ACC112 (cell line): ENCODE measurements around the gene UNC5C.

Source experiments
- H2AFZ ChIP-seq: fragments of 200-600 bp; sonication (generic); one replicate; pipeline ENCODE4 v1.6.0; 2017; ENCODE audit warnings: antibody characterized with exemption, low read length; ENCODE audit not compliant: unreplicated experiment
- H3K27ac ChIP-seq: fragments of 200-600 bp; sonication (generic); 2 replicates; pipeline ENCODE4 v1.5.1; 2014; ENCODE audit warnings: low read depth, mild to moderate bottlenecking, antibody characterized with exemption, low read length, moderate library complexity
- H3K27me3 ChIP-seq: fragments of 200-600 bp; sonication (generic); 2 replicates; pipeline ENCODE4 v1.6.1; 2014; ENCODE audit warnings: mild to moderate bottlenecking, antibody characterized with exemption, low read length, moderate library complexity, mixed read lengths; ENCODE audit not compliant: insufficient read depth
- H3K36me3 ChIP-seq: fragments of 200-600 bp; sonication (generic); 2 replicates; pipeline ENCODE4 v1.6.1; 2016; ENCODE audit warnings: mild to moderate bottlenecking, antibody characterized with exemption, low read length, moderate library complexity, mixed read lengths; ENCODE audit not compliant: insufficient read depth
- H3K4me1 ChIP-seq: fragments of 200-600 bp; sonication (generic); one replicate; pipeline ENCODE4 v1.6.1; 2016; ENCODE audit warnings: low read length, mixed read lengths; ENCODE audit not compliant: insufficient read depth, unreplicated experiment, control insufficient read depth
- H3K4me3 ChIP-seq: fragments of 200-600 bp; sonication (generic); 2 replicates; pipeline ENCODE4 v1.5.1; 2014; ENCODE audit warnings: mild to moderate bottlenecking, low read depth, low read length
- H3K79me2 ChIP-seq: fragments of 200-600 bp; sonication (generic); one replicate; pipeline ENCODE4 v1.6.0; 2016; ENCODE audit warnings: low read length; ENCODE audit not compliant: control insufficient read depth, unreplicated experiment, insufficient read depth

UNC5C gene

GRCh38 chr4:95517576-95518345 is 31.0 kb downstream of the UNC5C start:
- Histone ChIP-seq H3K27ac (no peak overlapping the region), H3K36me3 (no peaks in the 10 kb centered on the region), H2AFZ (no peak overlapping the region), H3K4me1 (no peaks in the 10 kb centered on the region), H3K4me3 (no peak overlapping the region), H3K27me3 (no peaks in the 10 kb centered on the region), H3K79me2 (no peaks in the 10 kb centered on the region)

- Histone ChIP-seq H2AFZ (no peak overlapping the region), H3K4me3 (no peak overlapping the region), H3K27ac (no peak overlapping the region), H3K4me1 (no peaks in the 10 kb centered on the region), H3K27me3 (no peaks in the 10 kb centered on the region), H3K79me2 (no peaks in the 10 kb centered on the region), H3K36me3 (no peaks in the 10 kb centered on the region)
Measured at GRCh38 chr4:95516528-95517017, 32.2 kb downstream of the UNC5C start.

GRCh38 chr4:95515589-95515988 is 33.2 kb downstream of the UNC5C start:
- Histone ChIP-seq H3K27me3 (no peaks in the 10 kb centered on the region), H3K79me2 (no peaks in the 10 kb centered on the region), H2AFZ (no peak overlapping the region), H3K27ac (no peak overlapping the region), H3K4me3 (no peak overlapping the region), H3K4me1 (no peaks in the 10 kb centered on the region), H3K36me3 (no peaks in the 10 kb centered on the region)

- no peak overlapping the region for H2AFZ ChIP-seq
- H3K27me3 ChIP-seq: no peaks in the 10 kb centered on the region
- H3K4me3 ChIP-seq: no peak overlapping the region
- no peaks in the 10 kb centered on the region for H3K79me2 ChIP-seq
- no peaks in the 10 kb centered on the region for H3K4me1 ChIP-seq
- H3K36me3 ChIP-seq: no peaks in the 10 kb centered on the region
- no peak overlapping the region for H3K27ac ChIP-seq
Measured at GRCh38 chr4:95513022-95513421, 35.8 kb downstream of the UNC5C start.

DNA sequence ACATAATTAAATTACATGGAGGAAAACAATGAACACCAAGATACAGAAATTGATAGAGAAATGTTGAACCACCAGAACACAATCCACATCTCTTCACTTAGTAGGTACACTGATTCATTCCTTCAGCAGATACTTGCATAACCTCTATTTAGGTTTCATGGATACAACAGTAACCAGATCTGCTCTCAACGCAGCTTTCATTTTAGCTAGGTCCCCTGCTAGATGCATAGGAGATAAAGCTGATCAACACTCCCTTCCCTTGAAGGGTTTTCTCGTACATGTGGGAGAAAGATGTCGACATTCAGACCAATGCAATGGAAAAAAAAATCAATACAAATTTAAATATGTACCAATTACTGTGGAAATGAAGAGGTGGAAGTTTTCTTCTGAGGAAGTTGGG is 37.3 kb downstream of the UNC5C start:
- Histone ChIP-seq H3K79me2 (no peaks in the 10 kb centered on the region), H3K36me3 (no peaks in the 10 kb centered on the region), H3K27me3 (no peaks in the 10 kb centered on the region), H3K27ac (no peak overlapping the region), H2AFZ (no peak overlapping the region), H3K4me3 (no peak overlapping the region), H3K4me1 (no peaks in the 10 kb centered on the region)

- H3K27me3 ChIP-seq: no peaks in the 10 kb centered on the region
- no peak overlapping the region for H3K27ac ChIP-seq
- no peak overlapping the region for H2AFZ ChIP-seq
- H3K4me1 ChIP-seq: no peaks in the 10 kb centered on the region
- no peaks in the 10 kb centered on the region for H3K79me2 ChIP-seq
- no peak overlapping the region for H3K4me3 ChIP-seq
- H3K36me3 ChIP-seq: no peaks in the 10 kb centered on the region
Measured at GRCh38 chr4:95510877-95511276, 37.9 kb downstream of the UNC5C start.

DNA sequence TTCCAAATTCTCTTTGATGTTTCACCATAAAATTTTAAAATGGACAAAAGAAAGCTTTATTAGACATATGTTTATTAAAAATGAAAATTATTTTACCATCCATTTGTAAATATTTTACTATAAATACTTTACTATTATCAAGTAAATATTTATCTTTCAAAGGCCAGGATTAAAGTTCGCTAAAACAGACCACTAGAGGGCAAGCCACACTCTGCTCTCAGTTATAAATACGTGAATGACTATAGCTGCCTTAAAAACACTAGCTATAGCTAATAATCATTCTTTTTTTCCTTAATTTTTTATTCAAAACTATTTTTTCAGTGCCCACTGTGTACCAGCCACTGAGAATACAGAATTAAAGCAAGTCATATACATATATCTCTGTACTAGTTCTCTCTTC is 38.6 kb downstream of the UNC5C start:
- no peak overlapping the region for H2AFZ ChIP-seq

GRCh38 chr4:95508421-95508820 is 40.4 kb downstream of the UNC5C start:
- no peak overlapping the region for H2AFZ ChIP-seq
- no peaks in the 10 kb centered on the region for H3K27me3 ChIP-seq
- no peaks in the 10 kb centered on the region for H3K79me2 ChIP-seq
- H3K4me1 ChIP-seq: peaks cover 5% of the 10 kb centered on the region
- no peak overlapping the region for H3K27ac ChIP-seq
- no peak overlapping the region for H3K4me3 ChIP-seq
- H3K36me3 ChIP-seq: no peaks in the 10 kb centered on the region

More for the DNA sequence above, 38.6 kb downstream of the UNC5C start:
- H3K4me1 ChIP-seq: peaks cover 5% of the 10 kb centered on the region
- no peaks in the 10 kb centered on the region for H3K79me2 ChIP-seq
- H3K27me3 ChIP-seq: no peaks in the 10 kb centered on the region
- H3K4me3 ChIP-seq: no peak overlapping the region
- no peak overlapping the region for H3K27ac ChIP-seq
- H3K36me3 ChIP-seq: no peaks in the 10 kb centered on the region

- H3K79me2 ChIP-seq: no peaks in the 10 kb centered on the region
- H3K27me3 ChIP-seq: no peaks in the 10 kb centered on the region
- H3K27ac ChIP-seq: no peak overlapping the region
- H2AFZ ChIP-seq: no peak overlapping the region
- no peak overlapping the region for H3K4me3 ChIP-seq
- H3K36me3 ChIP-seq: no peaks in the 10 kb centered on the region
- peaks cover 5% of the 10 kb centered on the region for H3K4me1 ChIP-seq
Measured at GRCh38 chr4:95507561-95507960, 41.2 kb downstream of the UNC5C start.

DNA sequence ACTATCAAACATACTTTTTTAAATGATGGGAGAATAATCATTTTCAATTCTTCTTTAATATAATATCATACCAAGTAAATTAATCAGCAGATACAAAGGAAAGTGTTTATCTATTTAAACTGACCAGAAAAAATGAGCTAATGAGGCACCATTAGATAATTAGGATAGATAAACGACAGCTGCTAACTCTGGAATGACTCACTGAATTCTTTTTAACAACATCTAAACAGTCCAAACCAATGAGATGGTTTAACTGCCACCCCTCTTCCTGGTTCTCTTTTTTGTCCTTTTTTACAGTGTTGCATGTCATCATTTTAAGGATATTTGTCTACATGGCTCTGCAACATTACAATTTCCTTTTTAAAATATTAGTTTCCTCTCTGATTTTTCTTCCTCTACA is 41.6 kb downstream of the UNC5C start:
- Histone ChIP-seq H3K4me3 (no peak overlapping the region), H3K79me2 (no peaks in the 10 kb centered on the region), H2AFZ (no peak overlapping the region), H3K4me1 (peaks cover 5% of the 10 kb centered on the region), H3K27ac (no peak overlapping the region), H3K36me3 (no peaks in the 10 kb centered on the region), H3K27me3 (no peaks in the 10 kb centered on the region)

DNA sequence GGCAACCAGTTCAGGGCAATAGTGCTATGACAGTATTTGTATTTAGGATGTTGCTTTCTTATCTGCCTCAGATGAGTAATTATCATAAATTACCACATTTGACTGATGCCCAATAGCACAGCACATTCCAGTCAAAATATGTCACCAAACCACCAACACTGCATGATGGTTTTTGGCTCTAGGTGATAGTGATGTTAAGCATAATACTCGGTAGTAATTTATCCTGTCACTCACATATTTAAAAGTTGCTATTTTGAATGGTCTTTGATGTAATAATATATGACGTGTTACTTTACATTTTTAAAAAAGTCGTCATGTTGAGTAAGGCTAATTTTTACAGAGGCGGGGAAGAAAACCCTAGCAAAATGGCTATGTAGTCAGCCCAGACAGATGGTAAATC is 42.5 kb downstream of the UNC5C start:
- Histone ChIP-seq H3K4me3 (no peak overlapping the region), H3K27me3 (no peaks in the 10 kb centered on the region), H2AFZ (no peak overlapping the region), H3K4me1 (peaks cover 5% of the 10 kb centered on the region), H3K36me3 (no peaks in the 10 kb centered on the region), H3K27ac (no peak overlapping the region), H3K79me2 (no peaks in the 10 kb centered on the region)
